Chondrocyte (in vitro differentiated cells): ENCODE data around the gene LMX1B. TPM values are rescaled to one million over a fixed set of nuclear protein-coding genes. Genes with fewer than 3 reads are reported as not detected.

ENCODE experiments used
- DNase-seq: peaks from one replicate; pipeline ENCODE4 v3.0.0; 2021; ENCODE audit warnings: mixed read lengths, low spot score
- H3K27ac Mint-ChIP-seq: one replicate; pipeline ENCODE4 v1.8.0; 2021; ENCODE audit warnings: mild to moderate bottlenecking, moderate library complexity, mixed read lengths; ENCODE audit not compliant: unreplicated experiment
- H3K27me3 Mint-ChIP-seq: 2 replicates; pipeline ENCODE4 v1.8.0; 2021; ENCODE audit warnings: low read depth, mixed read lengths
- H3K36me3 Mint-ChIP-seq: 2 replicates; pipeline ENCODE4 v1.8.0; 2021; ENCODE audit warnings: low read depth, mixed read lengths
- H3K4me1 Mint-ChIP-seq: 2 replicates; pipeline ENCODE4 v1.8.0; 2021; ENCODE audit warnings: low read depth, mild to moderate bottlenecking, mixed read lengths
- H3K4me3 Mint-ChIP-seq: one replicate; pipeline ENCODE4 v1.8.0; 2021; ENCODE audit warnings: mild to moderate bottlenecking, moderate library complexity, mixed read lengths; ENCODE audit not compliant: unreplicated experiment
- H3K9me3 Mint-ChIP-seq: 2 replicates; pipeline ENCODE4 v1.8.0; 2021; ENCODE audit warnings: low read depth, mixed read lengths
- total RNA-seq: library from RNA; stranded (reverse); gene quantifications from 3 replicates; pipeline ENCODE4 v1.2.1, GENCODE V29; 2021
- TF ChIP-seq, protein P1 (sequence below): fragments of 200-600 bp; sonication (generic); IDR thresholded peaks from 2 replicates; pipeline ENCODE4 v1.5.0; 2021; ENCODE audit warnings: antibody characterized with exemption, mild to moderate bottlenecking, moderate library complexity

LMX1B gene
- total RNA-seq, 1 donor from 2014 or later, result not detected

GRCh38 chr9:126639318-126640000 is 25.7 kb downstream of the LMX1B start:
- H3K4me3 Mint-ChIP-seq, result no peak overlapping the region
- no peak overlapping the region for H3K27ac Mint-ChIP-seq
- H3K36me3 Mint-ChIP-seq, result peaks cover 1% of the 10 kb centered on the region
- H3K4me1 Mint-ChIP-seq, result peaks cover 4% of the 10 kb centered on the region
- TF ChIP-seq, protein P1, sequence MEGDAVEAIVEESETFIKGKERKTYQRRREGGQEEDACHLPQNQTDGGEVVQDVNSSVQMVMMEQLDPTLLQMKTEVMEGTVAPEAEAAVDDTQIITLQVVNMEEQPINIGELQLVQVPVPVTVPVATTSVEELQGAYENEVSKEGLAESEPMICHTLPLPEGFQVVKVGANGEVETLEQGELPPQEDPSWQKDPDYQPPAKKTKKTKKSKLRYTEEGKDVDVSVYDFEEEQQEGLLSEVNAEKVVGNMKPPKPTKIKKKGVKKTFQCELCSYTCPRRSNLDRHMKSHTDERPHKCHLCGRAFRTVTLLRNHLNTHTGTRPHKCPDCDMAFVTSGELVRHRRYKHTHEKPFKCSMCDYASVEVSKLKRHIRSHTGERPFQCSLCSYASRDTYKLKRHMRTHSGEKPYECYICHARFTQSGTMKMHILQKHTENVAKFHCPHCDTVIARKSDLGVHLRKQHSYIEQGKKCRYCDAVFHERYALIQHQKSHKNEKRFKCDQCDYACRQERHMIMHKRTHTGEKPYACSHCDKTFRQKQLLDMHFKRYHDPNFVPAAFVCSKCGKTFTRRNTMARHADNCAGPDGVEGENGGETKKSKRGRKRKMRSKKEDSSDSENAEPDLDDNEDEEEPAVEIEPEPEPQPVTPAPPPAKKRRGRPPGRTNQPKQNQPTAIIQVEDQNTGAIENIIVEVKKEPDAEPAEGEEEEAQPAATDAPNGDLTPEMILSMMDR, result no peak
- no peaks in the 10 kb centered on the region for H3K9me3 Mint-ChIP-seq
- H3K27me3 Mint-ChIP-seq, result peaks cover 61% of the 10 kb centered on the region
- DNase-seq, result no peak

DNA sequence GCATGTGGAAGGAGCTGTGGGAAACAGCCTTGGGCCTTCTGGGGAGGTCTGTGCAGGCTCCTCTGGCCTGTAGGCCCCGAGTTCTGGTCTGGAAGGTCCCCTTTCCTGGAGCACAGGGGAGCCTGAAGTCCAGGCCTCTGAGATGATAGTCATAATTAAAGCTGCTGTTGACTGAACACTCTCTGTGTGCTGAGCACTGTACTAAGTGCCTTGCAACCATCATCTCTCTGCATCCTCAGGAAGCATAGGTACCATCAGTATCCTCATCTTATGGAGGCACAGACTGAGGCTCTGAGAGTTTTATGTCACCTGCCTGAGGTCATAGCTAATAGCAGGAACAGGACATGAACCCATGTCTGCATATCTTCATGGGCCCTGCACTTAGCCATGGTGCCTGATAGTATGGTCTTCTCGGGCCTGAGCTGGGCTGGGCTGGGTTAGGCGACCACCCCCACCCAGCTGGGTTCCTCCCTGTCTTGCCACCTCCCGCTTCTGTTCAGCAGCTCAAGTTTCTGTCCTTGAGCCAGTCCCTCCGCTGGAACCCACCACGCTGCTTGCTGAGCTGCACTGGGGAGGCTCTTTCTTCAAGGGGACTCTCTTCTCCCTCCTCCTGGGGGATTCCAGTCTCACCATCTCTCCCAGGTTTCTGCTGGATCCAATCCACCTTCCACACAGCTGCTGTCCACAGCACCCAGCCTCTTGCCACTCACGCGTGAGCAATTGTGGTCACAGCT is 27.6 kb downstream of the LMX1B start:
- no peak overlapping the region for H3K27ac Mint-ChIP-seq
- no peak overlapping the region for H3K4me3 Mint-ChIP-seq
- H3K27me3 Mint-ChIP-seq, result peaks cover 69% of the 10 kb centered on the region
- no peak for DNase-seq
- peaks cover 4% of the 10 kb centered on the region for H3K4me1 Mint-ChIP-seq
- no peaks in the 10 kb centered on the region for H3K9me3 Mint-ChIP-seq
- peaks cover 1% of the 10 kb centered on the region for H3K36me3 Mint-ChIP-seq
- TF ChIP-seq, protein P1, result no peak

DNA sequence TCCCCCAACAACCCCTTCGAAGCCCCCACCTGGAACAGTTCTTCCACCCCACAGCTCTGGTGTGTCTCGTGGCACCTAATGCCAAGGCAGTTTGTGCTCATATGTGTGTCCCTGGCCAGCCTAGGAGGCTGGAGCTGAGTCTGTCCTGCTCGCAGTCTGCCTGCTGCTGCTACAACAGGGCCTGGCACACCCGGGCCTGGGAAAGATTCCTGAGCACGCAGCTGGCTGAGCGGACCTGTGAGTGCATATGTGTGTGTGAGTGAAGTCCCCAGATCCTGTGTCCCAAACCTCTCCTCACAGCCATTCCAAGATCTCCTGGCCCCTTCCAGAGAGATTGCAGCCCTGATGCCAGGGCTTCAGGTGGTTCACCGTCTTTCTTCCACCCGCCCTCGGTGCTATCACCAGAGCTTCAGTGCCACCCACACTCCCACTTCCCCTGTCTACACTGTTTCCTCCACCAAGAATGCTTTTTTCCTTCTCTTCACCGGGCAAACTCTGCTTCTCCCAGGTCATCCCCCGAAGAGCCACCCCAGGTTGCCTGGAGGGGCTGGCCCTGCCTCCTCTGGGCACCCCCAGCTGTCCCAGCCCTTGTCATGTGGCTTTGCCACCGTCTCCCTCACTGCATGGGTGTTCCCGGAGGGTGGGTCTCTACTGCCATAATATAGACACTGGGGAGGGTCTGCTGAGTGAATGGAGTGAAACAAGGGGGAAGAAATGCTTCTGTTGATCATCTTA is 28.4 kb downstream of the LMX1B start:
- peaks cover 4% of the 10 kb centered on the region for H3K4me1 Mint-ChIP-seq
- no peaks in the 10 kb centered on the region for H3K9me3 Mint-ChIP-seq
- H3K4me3 Mint-ChIP-seq, result no peak overlapping the region
- H3K36me3 Mint-ChIP-seq, result peaks cover 1% of the 10 kb centered on the region
- no peak overlapping the region for H3K27ac Mint-ChIP-seq
- TF ChIP-seq, protein P1, result no peak
- H3K27me3 Mint-ChIP-seq, result peaks cover 70% of the 10 kb centered on the region
- DNase-seq, result no peak

GRCh38 chr9:126642839-126643238 is 29.1 kb downstream of the LMX1B start:
- peaks cover 4% of the 10 kb centered on the region for H3K4me1 Mint-ChIP-seq
- H3K27ac Mint-ChIP-seq, result no peak overlapping the region
- no peak for DNase-seq
- H3K27me3 Mint-ChIP-seq, result peaks cover 73% of the 10 kb centered on the region
- no peak overlapping the region for H3K4me3 Mint-ChIP-seq
- H3K9me3 Mint-ChIP-seq, result no peaks in the 10 kb centered on the region
- no peaks in the 10 kb centered on the region for H3K36me3 Mint-ChIP-seq
- TF ChIP-seq, protein P1, result no peak

- TF ChIP-seq, protein P1, result no peak
- H3K27me3 Mint-ChIP-seq, result peaks cover 76% of the 10 kb centered on the region
- H3K36me3 Mint-ChIP-seq, result no peaks in the 10 kb centered on the region
- no peaks in the 10 kb centered on the region for H3K9me3 Mint-ChIP-seq
- no peaks in the 10 kb centered on the region for H3K4me1 Mint-ChIP-seq
- H3K27ac Mint-ChIP-seq, result no peak overlapping the region
- H3K4me3 Mint-ChIP-seq, result no peak overlapping the region
- DNase-seq, result no peak
Observed at GRCh38 chr9:126643945-126644527, 30.3 kb downstream of the LMX1B start.
